Non-pigmented ciliary epithelial cell (primary cell): Measurements from ENCODE around the gene KMO.

Experiments used
- DNase-seq: peaks from one replicate; pipeline ENCODE4 v3.0.0-alpha.2; 2010; ENCODE audit warnings: low read depth

Gene KMO

GRCh38 chr1:241630005-241630404, 97.8 kb downstream of the KMO start:
- DNase-seq, result no peak

- no peak for DNase-seq
Measured at GRCh38 chr1:241630476-241630875, 98.3 kb downstream of the KMO start.

- no peak for DNase-seq
Measured at GRCh38 chr1:241630899-241631298, 98.7 kb downstream of the KMO start.

- no peak for DNase-seq
Measured at GRCh38 chr1:241631674-241632073, 99.5 kb downstream of the KMO start.

GRCh38 chr1:241632987-241633386, 100.8 kb downstream of the KMO start:
- DNase-seq, result no peak

- DNase-seq, result no peak
Measured at GRCh38 chr1:241635556-241636152, 103.5 kb downstream of the KMO start.

- DNase-seq, result no peak
Measured at GRCh38 chr1:241636291-241636690, 104.1 kb downstream of the KMO start.

GRCh38 chr1:241637046-241637590, 104.9 kb downstream of the KMO start:
- DNase-seq, result no peak

GRCh38 chr1:241637604-241638003, 105.4 kb downstream of the KMO start:
- no peak for DNase-seq

- DNase-seq, result no peak
Measured at GRCh38 chr1:241638099-241638682, 106.0 kb downstream of the KMO start.

- DNase-seq, result no peak
Measured at GRCh38 chr1:241638909-241639622, 106.9 kb downstream of the KMO start.

- DNase-seq, result no peak
Measured at GRCh38 chr1:241639623-241640148, 107.5 kb downstream of the KMO start.

- no peak for DNase-seq
Measured at GRCh38 chr1:241640149-241640866, 108.1 kb downstream of the KMO start, which contains the start of the genes CHML and OPN3. Gene CHML, minus strand, starts transcription at chr1:241640369. Its CDS starts 4,603 bp downstream, at chr1:241635766. Gene OPN3, minus strand, starts transcription at chr1:241640369. Its CDS starts 115 bp downstream, at chr1:241640254.

GRCh38 chr1:241640867-241641622, 108.9 kb downstream of the KMO start:
- no peak for DNase-seq

GRCh38 chr1:241641773-241642592, 109.8 kb downstream of the KMO start:
- no peak for DNase-seq

GRCh38 chr1:241642593-241642944, 110.4 kb downstream of the KMO start:
- DNase-seq, result no peak

- DNase-seq, result no peak
Measured at GRCh38 chr1:241644259-241644658, 112.1 kb downstream of the KMO start.

- no peak for DNase-seq
Measured at GRCh38 chr1:241645199-241645598, 113.0 kb downstream of the KMO start.
